ENCODE data around the gene RNASET2.
"Not testable (repeated sequence)": the region's sequence is repeated elsewhere in the genome, so short reads cannot be mapped to it uniquely, and the experiment has no call there.

The RNASET2 gene

GRCh38 chr6:166926748-166927147, 29.6 kb downstream of the RNASET2 start:
- DNase-seq, result no peak

- DNase-seq, result no peak
Observed at GRCh38 chr6:166925141-166925996, 31.0 kb downstream of the RNASET2 start.

- DNase-seq, result no peak
Observed at GRCh38 chr6:166924531-166924930, 31.8 kb downstream of the RNASET2 start.

- DNase-seq, result no peak
Observed at GRCh38 chr6:166922937-166923336, 33.4 kb downstream of the RNASET2 start.

- DNase-seq, result no peak
Observed at GRCh38 chr6:166921570-166921969, 34.8 kb downstream of the RNASET2 start.

GRCh38 chr6:166916824-166917223, 39.5 kb downstream of the RNASET2 start:
- DNase-seq, result no peak

- DNase-seq, result not testable (repeated sequence)
Observed at GRCh38 chr6:166915484-166915883, 40.9 kb downstream of the RNASET2 start.

GRCh38 chr6:166914952-166915351, 41.4 kb downstream of the RNASET2 start:
- DNase-seq, result not testable (repeated sequence)

GRCh38 chr6:166911248-166911677, 45.1 kb downstream of the RNASET2 start:
- DNase-seq, result no peak

GRCh38 chr6:166910601-166911000, 45.7 kb downstream of the RNASET2 start:
- DNase-seq, result no peak

- DNase-seq, result no peak
Observed at GRCh38 chr6:166908811-166909210, 47.5 kb downstream of the RNASET2 start.

- DNase-seq, result no peak
Observed at GRCh38 chr6:166907871-166908806, 48.2 kb downstream of the RNASET2 start.

- DNase-seq, result no peak
Observed at GRCh38 chr6:166907373-166907841, 48.9 kb downstream of the RNASET2 start.

- DNase-seq, result no peak
Observed at GRCh38 chr6:166906376-166907044, 49.8 kb downstream of the RNASET2 start.

GRCh38 chr6:166905505-166906134, 50.7 kb downstream of the RNASET2 start:
- DNase-seq, result no peak

GRCh38 chr6:166905013-166905412, 51.3 kb downstream of the RNASET2 start:
- no peak for DNase-seq

- no peak for DNase-seq
Observed at GRCh38 chr6:166904101-166904746, 52.1 kb downstream of the RNASET2 start.

GRCh38 chr6:166903500-166903899, 52.9 kb downstream of the RNASET2 start:
- DNase-seq, result no peak

GRCh38 chr6:166903027-166903426, 53.3 kb downstream of the RNASET2 start:
- no peak for DNase-seq

GRCh38 chr6:166902211-166902755, 54.1 kb downstream of the RNASET2 start:
- DNase-seq, result no peak

GRCh38 chr6:166901626-166902025, 54.7 kb downstream of the RNASET2 start:
- DNase-seq, result no peak

Data from NCI-H1694 (cell line).